Glomerular endothelial cell (primary cell): ENCODE measurements around the gene NOD1. TPM values are rescaled to one million over a fixed set of nuclear protein-coding genes. Genes with fewer than 3 reads are reported as not detected.

Experiments
- DNase-seq: peaks from one replicate; pipeline ENCODE4 v3.0.0-alpha.2; 2011; ENCODE audit warnings: low read depth, low spot score; ENCODE audit errors: extremely low read depth
- total RNA-seq: library from RNA; depleted of rRNA; stranded (reverse); fragments of >200 nt; gene quantifications from 2 replicates; pipeline ENCODE4 v1.2.3, GENCODE V29; 2015

The NOD1 gene
- total RNA-seq, 1 donor from 2014 or later = 41.0 TPM

DNA sequence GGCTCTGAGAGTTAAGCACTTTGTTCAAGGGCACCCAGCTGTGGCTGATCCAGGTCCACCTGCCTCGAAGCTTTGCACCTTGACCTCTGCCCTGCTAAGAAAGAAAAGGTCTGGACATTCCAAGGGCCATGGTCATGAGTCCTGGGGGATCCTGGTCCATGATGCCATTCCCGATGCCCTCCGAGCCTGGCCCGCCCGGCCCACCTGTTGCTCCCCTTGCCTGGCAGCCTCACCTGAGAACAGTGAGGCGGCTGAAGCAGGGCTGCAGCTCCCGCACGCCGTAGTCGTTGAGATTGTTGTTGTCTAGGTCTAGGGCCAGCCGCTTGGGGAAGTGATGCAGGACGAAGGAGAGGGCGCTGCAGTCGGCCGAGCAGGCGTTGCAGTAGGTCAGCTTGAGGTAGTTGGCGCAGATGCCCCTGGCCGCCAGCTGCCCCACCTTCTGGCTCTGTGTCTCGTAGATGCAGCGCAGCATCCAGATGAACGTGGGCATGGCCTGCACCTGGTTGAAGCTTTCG lies 27.5 kb downstream of the NOD1 start:
- DNase-seq = no peak

DNA sequence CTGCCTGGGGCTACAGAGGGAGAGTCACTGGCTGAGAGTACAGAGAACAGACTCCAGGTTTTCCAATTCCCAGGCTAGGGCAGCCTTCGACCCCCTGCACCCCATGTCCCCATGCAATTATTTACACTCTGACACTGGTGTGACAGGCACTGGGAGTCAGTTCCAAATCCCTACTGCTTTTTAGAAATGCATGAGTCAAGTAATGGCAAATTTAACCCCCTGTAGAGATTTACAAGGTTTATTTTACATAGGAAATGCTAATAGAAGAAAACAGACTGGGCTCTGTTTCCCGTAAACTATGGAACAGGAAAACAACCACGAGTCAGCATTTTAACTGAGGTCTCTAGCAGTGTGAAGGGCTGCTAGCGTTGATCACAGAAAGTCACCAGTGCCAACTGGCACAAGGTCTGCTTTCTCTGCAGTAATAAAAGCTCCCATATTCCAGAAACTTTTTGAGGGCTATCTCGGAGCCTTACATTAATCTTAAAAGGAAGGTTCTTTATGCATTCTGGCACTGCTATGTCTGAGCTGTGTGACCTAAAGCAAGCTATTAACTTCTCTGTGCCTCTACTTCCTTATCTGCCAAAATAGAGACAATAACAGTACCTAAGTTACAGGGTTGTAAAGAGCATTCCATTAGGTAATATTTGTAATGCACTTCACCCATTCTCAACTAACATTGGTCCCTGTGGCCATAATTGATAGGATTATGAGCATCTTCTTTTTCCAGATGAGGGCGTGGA lies 28.2 kb downstream of the NOD1 start:
- no peak for DNase-seq

DNA sequence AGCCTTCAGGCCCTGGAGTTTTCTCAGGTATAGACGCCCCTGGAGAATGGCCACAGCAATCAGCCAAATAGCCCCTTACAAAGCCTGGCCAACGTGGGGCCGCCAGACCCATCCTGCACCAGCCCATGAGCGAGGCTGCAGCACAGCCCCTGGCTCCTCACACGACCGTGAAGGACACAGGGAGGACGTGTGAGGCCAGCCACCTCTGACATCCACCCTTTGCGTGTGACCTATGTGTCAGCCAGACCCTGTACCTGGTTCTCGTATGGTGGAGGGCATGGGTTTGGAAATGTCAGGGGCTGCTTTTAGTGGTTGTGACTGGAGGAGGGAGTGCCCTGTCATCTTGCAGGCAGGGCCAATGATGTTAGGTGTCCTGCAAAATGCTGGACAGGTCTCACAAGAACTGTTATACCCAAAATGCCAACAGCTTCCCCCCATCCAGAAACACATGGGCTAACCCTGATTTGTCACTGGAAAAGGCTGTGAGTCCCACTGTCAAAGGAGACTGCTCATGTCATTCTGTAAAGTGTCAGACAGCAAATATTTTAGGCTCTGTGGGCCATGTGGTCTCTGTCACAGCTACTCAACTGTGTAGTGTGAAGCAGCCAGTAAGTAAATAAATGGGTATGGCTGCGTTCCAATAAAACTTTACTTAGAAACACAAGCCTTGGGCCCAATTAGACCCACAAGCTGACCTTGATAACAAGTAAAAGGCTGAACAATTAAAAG lies 30.0 kb downstream of the NOD1 start:
- DNase-seq = no peak

DNA sequence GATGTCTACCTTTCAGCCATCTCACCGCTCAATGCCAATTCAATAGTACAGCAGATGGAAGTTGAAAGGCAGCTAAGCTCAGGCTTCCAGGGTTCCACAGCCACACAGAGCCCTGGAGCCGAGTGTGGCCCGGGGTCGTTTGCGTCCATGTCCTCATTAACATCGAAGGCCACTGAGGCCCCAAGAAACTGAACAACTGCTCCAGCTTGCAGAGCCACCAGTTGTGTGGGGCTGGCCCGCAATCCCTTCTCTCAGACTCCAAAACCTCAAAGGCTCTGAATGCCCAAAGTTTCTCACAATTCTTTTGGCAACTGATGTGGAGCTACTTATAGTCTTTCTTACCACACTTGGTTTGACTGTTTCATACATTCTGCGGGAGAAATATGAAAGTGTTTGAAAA lies 31.1 kb downstream of the NOD1 start:
- DNase-seq = no peak

DNA sequence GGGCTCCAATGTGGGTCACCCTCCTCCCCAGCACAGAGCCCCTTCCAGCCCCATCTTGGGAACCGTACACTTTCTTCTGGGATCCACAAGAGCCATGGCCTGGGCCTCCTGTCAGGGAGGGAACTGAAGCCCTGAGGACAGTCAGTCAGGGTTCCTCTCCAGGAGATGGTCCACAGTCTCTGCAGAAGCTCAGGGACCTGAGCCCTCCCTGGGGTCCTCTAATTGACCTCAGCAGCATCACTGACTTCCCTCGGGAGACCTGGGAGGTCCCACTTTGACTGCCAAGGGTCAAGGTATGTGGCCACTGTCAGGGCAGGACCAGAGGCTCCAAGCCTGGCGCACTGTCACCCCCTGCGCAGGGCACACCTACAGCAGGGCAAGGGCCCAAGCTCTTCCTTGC lies 32.3 kb downstream of the NOD1 start:
- DNase-seq = no peak

DNA sequence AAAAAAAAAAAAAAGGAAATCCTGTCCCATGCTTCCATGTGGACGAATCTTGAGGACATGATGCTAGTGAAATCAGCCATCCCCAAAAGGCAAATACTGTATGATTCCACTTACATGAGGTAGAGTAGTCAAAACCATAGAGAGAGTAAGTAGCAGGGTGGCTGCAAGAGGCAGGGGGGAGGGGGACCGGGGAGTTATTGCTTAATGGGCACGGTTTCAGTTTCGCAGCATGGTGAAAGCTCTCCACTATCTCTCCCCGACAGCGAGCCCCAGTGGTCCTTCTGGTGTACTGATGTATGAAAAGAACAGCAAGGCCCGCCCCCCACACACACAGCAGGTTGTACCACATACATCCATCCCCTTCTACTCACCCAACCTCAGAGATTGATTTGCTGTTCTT lies 32.8 kb downstream of the NOD1 start:
- no peak for DNase-seq

DNA sequence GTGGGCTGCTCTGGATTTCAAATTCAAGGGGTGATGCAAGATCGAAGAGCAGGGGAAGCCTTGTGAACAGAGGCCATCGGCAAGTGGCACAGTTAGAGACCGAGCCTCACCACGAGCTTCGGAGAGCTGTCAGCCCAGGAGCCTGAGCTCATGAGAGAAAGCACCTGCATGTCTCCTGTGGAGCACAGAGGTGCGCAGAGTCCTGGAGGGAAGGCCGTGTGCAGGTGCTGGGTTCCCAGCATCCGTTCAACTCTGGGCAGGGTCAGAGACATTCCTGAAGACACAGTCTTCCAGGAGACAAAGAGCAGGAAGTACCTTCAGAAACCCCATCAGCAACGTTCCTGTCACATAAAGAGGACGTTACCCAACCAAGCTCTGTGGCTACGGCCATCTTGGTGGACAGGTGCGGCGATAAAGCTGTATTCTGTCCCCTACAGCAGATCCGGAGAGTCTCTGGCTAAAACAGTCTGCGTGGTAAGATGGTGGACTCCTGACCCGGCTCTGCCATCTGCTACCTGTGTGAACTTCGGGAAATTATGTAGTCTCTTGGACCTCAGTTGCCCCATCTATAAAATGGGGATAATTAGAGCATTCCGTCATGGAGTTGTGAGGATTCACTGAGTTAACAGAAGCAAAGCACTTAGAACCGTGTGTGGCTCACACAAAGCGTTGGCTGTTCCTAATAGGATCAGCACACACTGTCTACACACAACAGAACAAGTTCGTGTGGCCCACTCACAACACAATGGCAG lies 40.6 kb downstream of the NOD1 start:
- no peak for DNase-seq

DNA sequence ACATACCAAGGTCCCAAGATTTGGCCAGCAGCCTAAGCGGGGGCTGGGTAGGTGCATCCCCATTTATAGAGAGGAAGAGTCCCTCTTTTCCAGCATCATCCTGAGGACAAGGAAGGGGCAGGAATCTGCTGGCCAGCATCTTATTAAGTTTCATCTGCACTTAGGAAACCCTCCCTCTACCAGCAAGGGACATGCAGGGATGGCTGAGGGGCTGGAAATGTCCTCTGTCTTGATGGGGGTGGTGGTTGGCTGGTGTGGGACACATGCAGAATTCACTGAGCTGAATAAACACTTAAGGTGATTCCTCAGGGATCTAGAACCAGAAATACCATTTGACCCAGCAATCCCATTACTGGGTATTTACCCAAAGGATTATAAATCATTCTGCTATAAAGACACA lies 42.1 kb downstream of the NOD1 start:
- no peak for DNase-seq

DNA sequence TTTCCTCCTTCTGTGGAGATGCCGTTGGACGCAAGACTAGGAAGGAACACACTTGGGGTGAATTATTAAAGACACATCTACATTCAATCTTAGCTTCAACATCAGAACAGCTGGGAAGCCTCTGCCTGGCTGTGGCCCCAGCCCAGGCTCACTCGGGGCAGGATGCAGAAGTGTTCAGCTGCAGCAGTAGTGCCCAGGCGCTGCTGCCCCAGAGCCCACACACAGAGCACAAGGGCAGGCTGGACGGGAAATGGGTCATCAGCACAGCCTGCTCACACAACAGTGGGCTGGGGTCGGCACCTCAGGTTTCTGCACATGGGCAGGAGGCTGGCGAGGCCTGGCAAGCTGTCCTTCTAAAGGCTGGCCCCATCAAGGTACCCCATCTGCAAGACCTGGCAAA lies 42.5 kb downstream of the NOD1 start:
- no peak for DNase-seq

DNA sequence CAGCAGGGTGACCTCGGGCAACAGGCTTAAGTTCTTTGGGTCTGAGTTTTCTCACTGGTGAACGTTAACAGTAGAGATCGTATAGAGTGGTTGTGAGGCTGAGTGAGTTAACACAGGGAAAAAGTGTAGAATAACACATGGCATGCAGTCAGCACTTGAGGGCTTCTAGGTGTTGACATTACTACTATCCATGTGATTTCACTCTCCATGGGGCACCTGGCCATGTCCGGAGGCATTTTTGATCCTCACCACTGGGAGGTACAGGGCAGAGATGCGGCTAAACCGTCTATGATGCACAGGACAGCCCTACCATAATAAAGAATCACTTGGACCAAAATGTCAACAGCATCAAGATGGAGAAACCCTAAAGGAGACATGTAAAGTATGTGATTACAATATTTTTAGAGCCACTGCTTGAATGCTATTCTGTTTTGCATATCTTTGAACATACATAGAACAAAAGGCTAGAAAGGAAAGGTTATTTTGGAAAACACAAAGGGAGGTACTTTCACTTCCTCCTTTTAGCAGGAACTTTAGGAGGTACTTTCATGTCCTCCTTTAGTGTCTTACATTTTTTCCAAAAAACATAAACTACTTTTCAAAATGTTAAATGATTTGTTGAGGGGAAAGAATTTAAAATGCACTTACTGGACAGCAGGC lies 44.3 kb downstream of the NOD1 start:
- no peak for DNase-seq

DNA sequence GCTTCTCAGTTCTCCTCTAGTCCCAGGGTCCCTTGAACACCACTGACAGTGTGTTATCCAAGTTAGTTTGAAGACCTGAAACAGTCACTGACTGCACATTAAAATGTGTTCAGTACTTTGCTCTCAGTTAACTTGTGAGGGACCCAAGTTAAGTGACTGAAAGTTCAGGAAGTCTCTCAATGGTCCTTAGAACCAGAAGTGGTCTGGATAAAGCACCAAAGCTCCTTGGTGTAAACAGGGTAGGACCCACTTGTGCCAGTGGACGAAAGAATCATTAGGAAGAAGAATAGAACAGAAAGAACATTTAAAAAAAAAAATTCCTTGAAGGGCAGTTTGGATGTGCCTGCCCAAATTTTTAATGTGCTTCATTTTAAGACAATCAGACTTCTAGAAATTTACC lies 45.1 kb downstream of the NOD1 start:
- no peak for DNase-seq

DNA sequence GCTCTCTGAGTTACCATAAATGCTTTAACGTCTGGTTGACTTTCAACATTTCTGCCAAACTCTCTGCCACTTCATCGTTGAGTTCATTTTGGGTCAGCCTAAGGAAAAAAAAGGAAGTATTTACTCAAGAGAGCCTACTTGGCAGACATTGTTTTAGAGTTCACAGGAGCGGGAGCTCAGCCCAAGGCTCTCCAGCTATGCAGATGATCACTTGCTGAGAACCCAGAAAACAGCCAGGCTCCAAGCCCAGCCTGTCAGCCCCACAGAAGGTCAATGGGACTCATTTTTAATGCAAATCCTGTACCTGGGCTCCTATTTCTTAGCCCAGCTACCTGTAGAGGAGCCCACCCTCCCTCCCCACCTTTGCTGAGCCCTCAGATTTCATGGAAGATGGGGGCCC lies 45.5 kb downstream of the NOD1 start:
- no peak for DNase-seq

DNA sequence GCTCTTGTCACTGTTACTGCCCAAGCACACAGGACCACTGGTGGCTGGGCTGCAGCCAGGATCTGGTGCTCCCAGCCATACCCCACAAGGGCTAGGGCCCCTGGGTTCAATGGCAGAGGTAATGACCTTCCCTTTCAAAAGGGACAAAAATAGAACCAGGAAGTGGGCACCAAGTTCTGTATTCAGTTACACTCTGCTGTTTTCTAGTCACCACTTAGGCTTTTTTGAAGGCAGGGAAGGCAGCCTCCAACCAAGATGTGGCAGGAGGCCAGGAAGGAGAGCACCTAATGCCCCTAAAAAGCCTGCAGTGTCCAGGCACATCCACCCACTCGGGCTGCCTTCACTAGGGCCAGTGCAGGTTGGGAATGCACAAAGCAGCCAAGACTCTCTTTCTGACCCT lies 47.8 kb downstream of the NOD1 start:
- DNase-seq = no peak

DNA sequence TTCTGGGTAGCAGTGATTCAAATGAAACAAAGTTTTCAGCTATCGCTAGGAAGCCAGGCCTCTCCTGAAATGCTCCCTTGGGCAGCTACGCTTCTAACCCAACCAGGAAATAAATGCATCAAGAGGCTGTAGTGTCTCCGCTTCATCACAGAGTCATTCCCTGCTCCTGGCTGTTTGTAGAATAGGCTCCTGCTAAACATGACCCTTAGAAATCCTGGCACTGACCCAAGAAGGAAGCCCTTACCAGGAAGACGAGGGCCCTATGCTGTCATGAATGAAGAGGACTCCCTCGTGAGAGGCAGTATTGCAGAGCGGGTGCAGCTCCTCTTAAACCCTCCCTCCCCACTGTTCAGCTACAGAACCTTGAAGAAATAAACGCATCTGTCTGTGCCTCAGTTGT lies 48.3 kb downstream of the NOD1 start:
- no peak for DNase-seq

DNA sequence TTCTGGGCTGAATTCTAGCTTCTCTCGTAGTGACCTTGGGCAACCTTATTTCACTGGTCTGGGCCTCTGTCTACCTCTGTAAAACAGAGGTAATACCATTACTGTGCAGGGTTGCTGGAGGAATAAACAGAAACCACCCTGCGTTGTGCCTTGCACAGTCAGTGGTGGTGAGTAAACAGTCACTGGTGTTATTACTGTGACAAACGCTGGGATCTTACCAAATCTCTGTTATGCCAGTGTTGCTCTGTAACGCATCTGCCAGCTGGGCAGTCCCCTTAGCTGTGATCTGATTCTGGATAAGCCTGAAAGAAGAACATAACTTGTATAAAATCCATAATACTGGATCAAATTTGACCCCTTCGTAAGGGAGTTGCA lies 49.4 kb downstream of the NOD1 start:
- no peak for DNase-seq

DNA sequence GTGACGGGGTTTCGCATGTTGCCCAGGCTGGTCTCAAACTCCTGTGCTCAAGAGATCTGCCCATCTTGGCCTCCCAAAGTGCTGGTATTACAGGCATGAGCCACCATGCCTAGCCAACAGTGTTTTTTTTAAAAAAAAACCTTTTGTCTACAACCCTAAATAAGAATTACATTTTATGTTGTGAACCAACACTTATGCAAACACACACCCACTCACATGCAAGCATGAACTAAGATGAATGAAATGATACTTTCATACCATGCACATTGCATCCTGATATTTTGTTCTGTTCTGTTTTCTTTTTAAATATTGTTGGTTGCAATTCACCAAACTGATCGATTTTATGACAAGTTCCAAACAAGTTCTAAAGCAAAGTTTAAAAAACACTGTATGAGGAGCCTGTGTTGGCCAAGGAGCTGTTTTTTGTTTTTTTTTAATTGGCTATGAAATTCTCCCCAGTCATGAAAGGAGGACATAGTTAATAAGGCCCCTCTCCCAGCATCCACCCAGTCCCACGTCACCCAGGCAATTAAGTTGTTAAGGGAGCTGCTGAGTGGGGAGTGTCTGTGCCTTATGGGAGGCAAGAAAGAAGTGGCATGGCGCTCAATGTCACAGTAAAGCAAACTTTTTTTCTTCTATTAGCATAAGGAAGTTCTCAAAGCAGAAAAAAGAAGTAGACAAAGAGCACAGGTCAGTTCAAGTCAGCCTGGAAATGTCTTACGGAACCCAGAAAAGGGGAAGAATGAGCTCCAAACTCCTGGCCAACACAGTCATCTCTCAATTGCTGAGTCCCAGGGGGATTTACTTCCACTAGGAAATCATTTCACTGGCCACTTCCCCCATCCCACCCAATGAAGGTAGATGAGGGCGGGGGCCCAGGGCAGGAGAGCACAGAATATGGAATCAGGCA lies 50.1 kb downstream of the NOD1 start:
- no peak for DNase-seq

DNA sequence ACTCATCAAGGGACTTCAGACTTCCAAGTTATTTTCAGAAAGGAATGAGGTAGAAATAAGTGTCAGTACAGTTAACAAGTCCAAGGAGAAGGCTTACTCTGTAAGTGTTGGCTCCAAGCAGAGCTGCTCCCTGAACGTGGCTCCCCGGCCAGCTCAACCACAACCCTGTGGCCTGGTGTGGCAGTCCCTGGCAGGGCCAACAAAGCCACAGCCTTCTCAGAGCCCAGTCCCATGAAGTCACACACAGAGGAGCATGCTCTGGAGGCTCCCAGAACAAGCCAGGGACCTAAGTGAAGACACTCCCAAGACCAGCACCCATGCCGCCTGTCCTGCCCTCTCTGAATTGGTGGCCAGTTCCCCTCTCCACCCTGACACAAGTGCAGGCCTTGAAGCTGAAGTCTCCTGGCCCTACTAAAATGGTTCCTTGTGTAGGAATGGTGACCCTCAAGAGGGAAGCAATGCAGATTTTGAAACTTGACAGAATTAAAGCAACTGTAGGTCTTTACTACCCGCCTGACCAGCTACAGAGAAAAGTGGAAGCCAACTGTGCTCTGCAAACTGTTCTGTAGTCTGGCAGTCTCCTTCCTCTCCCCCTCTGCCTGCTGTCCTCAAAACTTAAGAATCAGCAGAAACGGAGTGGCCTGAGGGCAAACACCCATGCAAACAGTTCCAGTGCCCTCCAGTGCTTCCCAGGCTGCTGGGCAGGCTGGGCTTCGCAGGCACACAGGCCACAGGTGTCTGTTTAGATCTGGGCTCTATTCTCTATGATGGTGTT lies 51.1 kb downstream of the NOD1 start:
- no peak for DNase-seq

DNA sequence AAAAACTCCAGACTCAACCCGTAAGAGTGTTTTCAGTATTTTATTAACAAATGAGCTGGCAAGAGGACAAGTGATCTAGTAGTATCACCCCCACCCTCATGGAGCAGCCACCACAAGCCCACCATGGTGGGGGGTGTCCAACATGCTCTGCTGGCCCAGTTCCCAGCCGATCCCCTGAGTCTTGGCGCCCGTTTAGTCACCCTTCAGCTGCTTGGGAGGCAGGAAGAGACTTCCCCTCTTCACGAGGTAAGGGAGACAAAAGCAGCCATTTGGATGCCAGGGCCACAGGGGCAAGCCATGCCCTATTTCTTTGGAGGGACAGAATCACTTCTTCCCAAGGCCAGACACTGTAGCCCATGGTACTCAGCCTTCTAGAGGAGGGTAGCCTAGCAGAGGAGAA lies 54.1 kb downstream of the NOD1 start:
- no peak for DNase-seq

DNA sequence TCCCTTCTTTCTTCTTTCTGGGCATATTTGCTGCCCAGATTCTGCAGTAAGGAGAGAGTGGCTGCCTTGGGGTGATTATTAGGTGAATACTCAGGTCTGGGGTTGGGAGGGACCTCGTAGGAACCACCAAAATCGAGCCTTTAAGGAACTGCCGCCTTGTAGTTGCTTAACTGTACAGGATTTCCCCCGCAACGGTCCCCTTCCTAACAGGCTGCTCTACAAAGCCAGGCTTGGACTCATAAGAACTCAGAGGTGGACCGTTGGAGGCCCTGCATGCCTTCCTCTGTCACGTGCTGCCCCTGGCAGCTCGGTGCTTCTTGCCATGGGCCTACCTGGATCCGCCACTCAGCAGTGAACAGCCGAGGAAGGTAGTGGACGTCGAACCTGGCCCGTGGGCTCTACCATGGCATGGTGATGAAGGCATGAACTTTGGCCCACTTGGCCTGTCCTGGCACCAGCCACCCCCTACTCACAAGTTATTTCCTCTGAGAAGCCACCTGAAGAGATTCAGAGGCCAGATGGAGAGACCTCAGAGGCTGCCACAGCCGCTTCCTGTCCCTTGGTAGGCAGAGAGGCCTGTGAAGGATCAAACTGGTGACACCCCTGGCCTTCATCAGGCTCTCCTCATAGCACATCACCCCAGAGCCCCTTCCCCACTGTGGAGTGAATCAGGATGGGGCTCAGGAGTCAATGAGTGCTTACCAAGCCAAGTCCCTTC lies 54.6 kb downstream of the NOD1 start:
- DNase-seq = no peak
